Stimulated activated CD8-positive, alpha-beta memory T cell treated with anti-CD3 and anti-CD28 coated beads, Interleukin-7, amount 100 ng/mL, for 48 hours (primary cell): ENCODE measurements around the gene LRMDA.
"Not testable (repeated sequence)": the region's sequence is repeated elsewhere in the genome, so short reads cannot be mapped to it uniquely, and the experiment has no call there.

Experiments
- DNase-seq, 2 donors: peaks; one replicate each; pipeline ENCODE4 v3.0.0-alpha.2; 2020; ENCODE audit warnings: low read depth in 1 of 2; ENCODE audit errors: extremely low read depth in 1 of 2

LRMDA gene

GRCh38 chr10:76052682-76053503 lies 621.5 kb downstream of the LRMDA start:
- DNase-seq = no peak

- DNase-seq = no peak
These were observed 624.0 kb downstream of the LRMDA start for GRCh38 chr10:76055466-76055865.

DNA sequence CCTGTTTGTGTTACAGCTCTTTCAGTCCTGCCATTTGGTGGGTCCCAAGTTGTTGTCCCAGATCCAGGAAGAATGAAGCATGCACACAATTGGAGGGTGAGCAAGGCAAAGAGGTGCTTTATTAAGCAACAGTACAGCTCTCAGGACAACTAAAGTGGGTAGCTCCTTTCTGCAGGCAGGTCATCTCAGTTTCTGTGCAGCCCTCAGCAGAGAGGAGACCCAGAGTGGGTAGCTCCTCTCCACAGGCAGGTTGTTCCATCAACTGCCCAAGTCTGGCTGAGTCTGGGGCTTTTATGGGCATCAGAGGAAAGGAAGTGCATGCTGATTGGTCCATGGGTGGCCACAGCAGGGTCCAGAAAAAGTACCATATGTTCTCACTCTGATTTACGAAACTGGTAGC lies 624.5 kb downstream of the LRMDA start:
- DNase-seq = no peak

DNA sequence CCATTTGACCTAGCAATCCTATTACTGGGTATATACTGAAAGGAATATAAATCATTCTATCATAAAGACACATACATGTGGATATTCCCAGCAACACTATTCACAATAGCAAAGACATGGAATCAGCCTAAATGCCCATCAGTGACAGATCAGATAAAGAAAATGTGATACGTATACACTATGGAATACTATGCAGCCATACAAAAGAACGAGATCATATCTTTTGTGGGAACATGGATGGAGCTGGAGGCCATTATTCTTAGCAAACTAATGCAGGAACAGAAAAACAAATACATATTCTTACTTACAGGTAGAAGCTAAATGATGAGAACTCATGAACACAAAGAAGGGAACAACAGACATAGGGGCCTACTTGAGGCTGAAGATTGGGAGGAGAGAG lies 629.6 kb downstream of the LRMDA start:
- not testable (repeated sequence) for DNase-seq

GRCh38 chr10:76066457-76066856 lies 635.0 kb downstream of the LRMDA start:
- DNase-seq = no peak

GRCh38 chr10:76067447-76067846 lies 636.0 kb downstream of the LRMDA start:
- no peak for DNase-seq

DNA sequence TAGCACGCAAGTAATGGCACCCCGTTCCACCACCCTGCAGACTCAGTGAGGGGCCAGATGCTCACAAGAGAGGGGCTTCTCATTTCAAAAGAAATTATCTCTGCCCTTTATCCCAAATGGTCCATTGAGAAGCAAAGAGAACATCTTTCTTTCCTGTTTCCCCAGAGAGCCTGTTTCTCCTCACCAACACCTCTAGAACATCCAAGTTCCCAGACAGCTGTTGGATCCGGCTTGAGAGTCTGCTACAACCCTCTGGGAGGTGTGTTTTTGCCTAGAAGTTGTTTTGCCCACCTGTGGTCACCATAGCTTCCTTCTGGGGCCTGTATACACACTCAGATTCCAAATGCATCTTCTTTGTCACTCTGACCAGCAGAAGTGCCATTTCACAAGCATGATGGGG lies 637.4 kb downstream of the LRMDA start:
- no peak for DNase-seq

GRCh38 chr10:76070916-76071315 lies 639.5 kb downstream of the LRMDA start:
- no peak for DNase-seq

GRCh38 chr10:76071653-76072365 lies 640.4 kb downstream of the LRMDA start:
- DNase-seq = no peak

GRCh38 chr10:76072384-76072783 lies 641.0 kb downstream of the LRMDA start:
- DNase-seq = no peak

- no peak for DNase-seq
These were observed 642.1 kb downstream of the LRMDA start for GRCh38 chr10:76073524-76073923.

GRCh38 chr10:76074659-76075058 lies 643.2 kb downstream of the LRMDA start:
- no peak for DNase-seq

DNA sequence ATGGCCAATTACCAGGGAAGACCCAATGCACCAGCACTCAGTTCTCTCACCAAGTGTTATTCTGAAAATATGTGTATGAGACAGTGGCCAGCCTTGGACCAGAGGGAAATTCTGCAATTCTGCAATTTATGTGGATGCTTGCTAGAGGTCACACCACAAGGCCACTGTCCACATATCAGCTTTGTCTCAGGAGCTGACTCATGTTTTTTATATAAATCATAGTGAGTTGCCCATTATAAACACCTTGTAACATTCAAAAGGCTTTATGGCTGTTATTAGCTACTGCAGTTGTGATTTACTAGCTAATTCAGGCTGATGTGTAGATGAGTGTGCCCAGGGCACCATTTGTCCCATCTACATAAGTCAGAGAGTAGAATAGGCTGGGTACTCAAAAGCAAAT lies 649.0 kb downstream of the LRMDA start:
- DNase-seq = no peak

- DNase-seq = no peak
These were observed 649.6 kb downstream of the LRMDA start for GRCh38 chr10:76080991-76081390.

DNA sequence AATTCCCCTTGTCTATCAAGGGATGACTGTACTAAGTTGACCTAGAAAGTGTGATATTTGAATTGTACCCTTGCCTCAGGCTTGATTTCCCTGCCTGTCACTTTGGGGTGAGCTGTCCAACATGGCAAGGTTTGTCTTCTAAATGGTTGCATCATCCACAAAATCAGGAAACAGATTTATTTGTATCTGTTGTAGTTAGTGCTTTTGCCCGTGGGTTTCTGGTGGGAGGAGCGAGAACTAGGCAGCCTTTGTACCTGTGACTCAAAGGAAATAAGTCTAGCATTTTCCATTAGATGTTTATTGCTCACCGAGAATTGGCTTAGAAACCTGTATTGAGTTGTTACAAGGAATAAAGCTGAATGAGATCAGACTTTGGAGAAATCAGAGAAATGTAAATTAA lies 650.8 kb downstream of the LRMDA start:
- DNase-seq = no peak

DNA sequence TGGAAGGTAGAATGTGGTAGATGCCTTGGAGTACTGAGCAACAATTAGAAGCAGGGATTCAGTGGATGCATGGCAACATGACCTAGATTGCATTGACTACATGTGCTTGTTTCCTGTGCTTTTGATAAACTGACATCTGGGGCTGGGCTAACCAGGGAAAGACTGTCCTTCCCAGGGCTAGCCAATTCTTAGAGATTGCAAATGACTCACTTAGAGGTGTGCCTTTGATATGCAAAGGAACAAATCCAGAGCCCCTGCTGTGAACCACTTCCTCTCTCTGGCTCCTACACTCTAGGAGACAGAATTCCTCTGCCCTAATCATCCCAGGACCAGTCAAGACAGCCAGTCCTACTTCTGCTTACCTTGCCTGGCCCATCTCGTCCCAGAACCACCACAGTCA lies 651.5 kb downstream of the LRMDA start:
- no peak for DNase-seq

GRCh38 chr10:76085002-76085816 lies 653.8 kb downstream of the LRMDA start:
- DNase-seq = no peak

- DNase-seq = no peak
These were observed 654.4 kb downstream of the LRMDA start for GRCh38 chr10:76085817-76086167.

- DNase-seq = no peak
These were observed 654.8 kb downstream of the LRMDA start for GRCh38 chr10:76086170-76086760.

GRCh38 chr10:76086761-76087639 lies 655.6 kb downstream of the LRMDA start:
- DNase-seq = no peak
